HG02885 (cell line): ENCODE data around the gene CABP2.
"Not testable (repeated sequence)": the region's sequence is repeated elsewhere in the genome, so short reads cannot be mapped to it uniquely, and the experiment has no call there.

Source experiments
- ATAC-seq: cut with Tn5 transposase; IDR thresholded peaks from one replicate; pipeline ENCODE4 v1.9.1; 2021; ENCODE audit warnings: mild to moderate bottlenecking; ENCODE audit not compliant: unreplicated experiment, poor library complexity

CABP2 gene

GRCh38 chr11:67522844-67523555 lies at the start of gene CABP2:
Gene CABP2 (minus strand): TSS chr11:67523446. CDS start chr11:67523326, 120 bp downstream.
- ATAC-seq = no peak

- ATAC-seq = no peak
Measured at GRCh38 chr11:67572747-67573419, 49.6 kb upstream of the CABP2 start.

GRCh38 chr11:67572305-67572704 lies 49.1 kb upstream of the CABP2 start:
- no peak for ATAC-seq

GRCh38 chr11:67571443-67571842 lies 48.2 kb upstream of the CABP2 start:
- no peak for ATAC-seq

GRCh38 chr11:67564230-67564629 lies 41.0 kb upstream of the CABP2 start:
- no peak for ATAC-seq

- not testable (repeated sequence) for ATAC-seq
Measured at GRCh38 chr11:67563705-67564114, 40.5 kb upstream of the CABP2 start.

GRCh38 chr11:67562963-67563704 lies 39.9 kb upstream of the CABP2 start:
- ATAC-seq = no peak

GRCh38 chr11:67561971-67562619 lies 38.8 kb upstream of the CABP2 start:
- peak; percentile 69 for ATAC-seq

- peak; percentile 45 for ATAC-seq
Measured at GRCh38 chr11:67558084-67558772, 35.0 kb upstream of the CABP2 start.

GRCh38 chr11:67556244-67556643 lies 33.0 kb upstream of the CABP2 start:
- no peak for ATAC-seq

GRCh38 chr11:67551697-67552096 lies 28.5 kb upstream of the CABP2 start:
- not testable (repeated sequence) for ATAC-seq

- ATAC-seq = no peak
Measured at GRCh38 chr11:67551127-67551526, 27.9 kb upstream of the CABP2 start.

- no peak for ATAC-seq
Measured at GRCh38 chr11:67548555-67549110, 25.4 kb upstream of the CABP2 start.

- not testable (repeated sequence) for ATAC-seq
Measured at GRCh38 chr11:67548112-67548511, 24.9 kb upstream of the CABP2 start.

GRCh38 chr11:67545280-67545679 lies 22.0 kb upstream of the CABP2 start:
- ATAC-seq = no peak

- no peak for ATAC-seq
Measured at GRCh38 chr11:67544616-67545242, 21.5 kb upstream of the CABP2 start.

GRCh38 chr11:67543585-67543984 lies 20.3 kb upstream of the CABP2 start:
- no peak for ATAC-seq

- ATAC-seq = no peak
Measured at GRCh38 chr11:67542971-67543370, 19.7 kb upstream of the CABP2 start.

GRCh38 chr11:67542169-67542568 lies 18.9 kb upstream of the CABP2 start:
- ATAC-seq = no peak
